ENCODE data around the gene USP17L21.
"Not testable (repeated sequence)": the region's sequence is repeated elsewhere in the genome, so short reads cannot be mapped to it uniquely, and the experiment has no call there.

USP17L21 gene, protein sequence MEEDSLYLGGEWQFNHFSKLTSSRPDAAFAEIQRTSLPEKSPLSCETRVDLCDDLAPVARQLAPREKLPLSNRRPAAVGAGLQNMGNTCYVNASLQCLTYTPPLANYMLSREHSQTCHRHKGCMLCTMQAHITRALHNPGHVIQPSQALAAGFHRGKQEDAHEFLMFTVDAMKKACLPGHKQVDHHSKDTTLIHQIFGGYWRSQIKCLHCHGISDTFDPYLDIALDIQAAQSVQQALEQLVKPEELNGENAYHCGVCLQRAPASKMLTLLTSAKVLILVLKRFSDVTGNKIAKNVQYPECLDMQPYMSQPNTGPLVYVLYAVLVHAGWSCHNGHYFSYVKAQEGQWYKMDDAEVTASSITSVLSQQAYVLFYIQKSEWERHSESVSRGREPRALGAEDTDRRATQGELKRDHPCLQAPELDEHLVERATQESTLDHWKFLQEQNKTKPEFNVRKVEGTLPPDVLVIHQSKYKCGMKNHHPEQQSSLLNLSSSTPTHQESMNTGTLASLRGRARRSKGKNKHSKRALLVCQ

GRCh38 chr4:9262572-9262971 lies at the start of gene USP17L21:
USP17L21 (plus strand) TSS chr4:9262872; CDS start chr4:9262872, 0 bp downstream.
- not testable (repeated sequence) for DNase-seq

- not testable (repeated sequence) for DNase-seq
These were observed 48.0 kb upstream of the USP17L21 start for GRCh38 chr4:9214701-9215100.

- not testable (repeated sequence) for DNase-seq
These were observed 47.6 kb upstream of the USP17L21 start, which contains the start of gene USP17L11 for GRCh38 chr4:9215105-9215504. USP17L11 (plus strand) TSS chr4:9215405; CDS start chr4:9215405, 0 bp downstream.

- DNase-seq: not testable (repeated sequence)
These were observed 42.8 kb upstream of the USP17L21 start, which contains the start of gene USP17L12 for GRCh38 chr4:9219852-9220251. USP17L12 (plus strand) TSS chr4:9220152; CDS start chr4:9220152, 0 bp downstream.

DNA sequence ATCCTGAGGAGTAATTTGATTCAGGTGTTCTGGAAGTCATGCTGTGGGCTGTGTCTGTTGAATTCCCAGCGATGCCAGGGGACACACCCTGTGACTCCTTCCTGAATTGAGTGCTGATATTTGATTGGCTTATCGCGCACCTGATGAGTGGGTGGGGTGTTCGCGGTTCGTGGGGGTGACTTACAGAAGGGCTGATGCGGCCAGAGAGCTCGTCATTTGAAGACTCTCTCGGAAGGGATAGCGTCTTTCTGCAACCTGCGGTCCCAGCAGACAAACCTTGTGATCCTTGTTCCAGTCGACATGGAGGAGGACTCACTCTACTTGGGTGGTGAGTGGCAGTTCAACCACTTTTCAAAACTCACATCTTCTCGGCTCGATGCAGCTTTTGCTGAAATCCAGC lies 38.1 kb upstream of the USP17L21 start, which contains the start of gene USP17L13:
USP17L13 (plus strand) TSS at position 301 of the 400 bp plus-strand sequence; CDS start at position 301, 0 bp downstream.
- not testable (repeated sequence) for DNase-seq

DNA sequence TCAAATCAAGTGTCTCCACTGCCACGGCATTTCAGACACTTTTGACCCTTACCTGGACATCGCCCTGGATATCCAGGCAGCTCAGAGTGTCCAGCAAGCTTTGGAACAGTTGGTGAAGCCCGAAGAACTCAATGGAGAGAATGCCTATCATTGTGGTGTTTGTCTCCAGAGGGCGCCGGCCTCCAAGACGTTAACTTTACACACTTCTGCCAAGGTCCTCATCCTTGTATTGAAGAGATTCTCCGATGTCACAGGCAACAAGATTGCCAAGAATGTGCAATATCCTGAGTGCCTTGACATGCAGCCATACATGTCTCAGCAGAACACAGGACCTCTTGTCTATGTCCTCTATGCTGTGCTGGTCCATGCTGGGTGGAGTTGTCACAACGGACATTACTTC lies 32.4 kb upstream of the USP17L21 start:
- DNase-seq: not testable (repeated sequence)

GRCh38 chr4:9234085-9234484 lies 28.6 kb upstream of the USP17L21 start, which contains the start of gene USP17L15:
USP17L15 (plus strand) TSS chr4:9234385; CDS start chr4:9234385, 0 bp downstream.
- DNase-seq: not testable (repeated sequence)

DNA sequence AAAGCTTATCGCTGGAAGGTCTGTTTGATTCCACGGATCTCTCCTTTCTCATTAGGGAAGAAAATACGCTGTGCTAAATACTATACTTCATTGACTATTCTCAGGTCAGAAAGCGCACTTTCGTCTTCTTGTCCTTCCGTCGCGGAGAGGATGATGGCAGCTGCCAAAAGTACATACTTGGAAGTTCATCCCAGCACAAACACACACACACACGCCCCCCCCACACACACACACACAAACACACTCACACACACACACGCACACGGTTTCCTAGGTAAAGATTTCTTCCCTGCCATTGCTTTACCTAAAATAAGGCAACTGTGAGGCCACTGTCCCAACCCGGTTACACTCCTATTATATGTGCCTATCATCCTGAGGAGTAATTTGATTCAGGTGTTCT lies 24.2 kb upstream of the USP17L21 start:
- not testable (repeated sequence) for DNase-seq

DNA sequence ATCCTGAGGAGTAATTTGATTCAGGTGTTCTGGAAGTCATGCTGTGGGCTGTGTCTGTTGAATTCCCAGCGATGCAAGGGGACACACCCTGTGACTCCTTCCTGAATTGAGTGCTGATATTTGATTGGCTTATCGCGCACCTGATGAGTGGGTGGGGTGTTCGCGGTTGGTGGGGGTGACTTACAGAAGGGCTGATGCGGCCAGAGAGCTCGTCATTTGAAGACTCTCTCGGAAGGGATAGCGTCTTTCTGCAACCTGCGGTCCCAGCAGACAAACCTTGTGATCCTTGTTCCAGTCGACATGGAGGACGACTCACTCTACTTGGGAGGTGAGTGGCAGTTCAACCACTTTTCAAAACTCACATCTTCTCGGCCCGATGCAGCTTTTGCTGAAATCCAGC lies 19.1 kb upstream of the USP17L21 start, which contains the start of gene USP17L17:
USP17L17 (plus strand) TSS at position 301 of the 400 bp plus-strand sequence; CDS start at position 301, 0 bp downstream.
- DNase-seq: not testable (repeated sequence)

GRCh38 chr4:9247953-9248680 lies 14.6 kb upstream of the USP17L21 start, which contains the start of gene USP17L18:
USP17L18 (plus strand) TSS chr4:9248630; CDS start chr4:9248630, 0 bp downstream.
- DNase-seq: not testable (repeated sequence)

DNA sequence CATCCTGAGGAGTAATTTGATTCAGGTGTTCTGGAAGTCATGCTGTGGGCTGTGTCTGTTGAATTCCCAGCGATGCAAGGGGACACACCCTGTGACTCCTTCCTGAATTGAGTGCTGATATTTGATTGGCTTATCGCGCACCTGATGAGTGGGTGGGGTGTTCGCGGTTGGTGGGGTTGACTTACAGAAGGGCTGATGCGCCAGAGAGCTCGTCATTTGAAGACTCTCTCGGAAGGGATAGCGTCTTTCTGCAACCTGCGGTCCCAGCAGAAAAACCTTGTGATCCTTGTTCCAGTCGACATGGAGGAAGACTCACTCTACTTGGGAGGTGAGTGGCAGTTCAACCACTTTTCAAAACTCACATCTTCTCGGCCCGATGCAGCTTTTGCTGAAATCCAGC lies 9.6 kb upstream of the USP17L21 start, which contains the start of gene USP17L19:
USP17L19 (plus strand) TSS at position 301 of the 400 bp plus-strand sequence; CDS start at position 301, 0 bp downstream.
- not testable (repeated sequence) for DNase-seq

DNA sequence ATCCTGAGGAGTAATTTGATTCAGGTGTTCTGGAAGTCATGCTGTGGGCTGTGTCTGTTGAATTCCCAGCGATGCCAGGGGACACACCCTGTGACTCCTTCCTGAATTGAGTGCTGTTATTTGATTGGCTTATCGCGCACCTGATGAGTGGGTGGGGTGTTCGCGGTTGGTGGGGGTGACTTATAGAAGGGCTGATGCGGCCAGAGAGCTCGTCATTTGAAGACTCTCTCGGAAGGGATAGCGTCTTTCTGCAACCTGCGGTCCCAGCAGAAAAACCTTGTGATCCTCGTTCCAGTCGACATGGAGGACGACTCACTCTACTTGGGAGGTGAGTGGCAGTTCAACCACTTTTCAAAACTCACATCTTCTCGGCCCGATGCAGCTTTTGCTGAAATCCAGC lies 4.8 kb upstream of the USP17L21 start, which contains the start of gene USP17L20:
USP17L20 (plus strand) TSS at position 301 of the 400 bp plus-strand sequence; CDS start at position 301, 0 bp downstream.
- not testable (repeated sequence) for DNase-seq

GRCh38 chr4:9267319-9267718 lies 4.6 kb downstream of the USP17L21 start, which contains the start of gene USP17L22:
USP17L22 (plus strand) TSS chr4:9267619; CDS start chr4:9267619, 0 bp downstream.
- DNase-seq: not testable (repeated sequence)

- not testable (repeated sequence) for DNase-seq
These were observed 9.0 kb downstream of the USP17L21 start for GRCh38 chr4:9271719-9272118.

Measured in NCI-H82 (cell line).